Vagina (tissue), 2 donors: Measurements from ENCODE around the gene LUZP4. TPM values are rescaled to one million over a fixed set of nuclear protein-coding genes. Genes with fewer than 3 reads are reported as not detected.

Experiments used
- DNase-seq, 2 donors: peaks; one replicate each; pipeline ENCODE4 v3.0.0-alpha.2; 2017; ENCODE audit errors: extremely low spot score in 2 of 2
- H3K27ac ChIP-seq: fragments of 200-600 bp; sonication (generic); one replicate; pipeline ENCODE4 v1.5.1; 2019
- H3K27me3 ChIP-seq: fragments of 200-600 bp; sonication (generic); one replicate; pipeline ENCODE4 v1.5.1; 2019
- H3K36me3 ChIP-seq, 2 donors: fragments of 200-600 bp; sonication (generic); one replicate each; pipeline ENCODE4 v1.5.1; 2017 to 2019
- H3K4me1 ChIP-seq: fragments of 200-600 bp; sonication (generic); one replicate; pipeline ENCODE4 v1.5.1; 2019
- H3K4me3 ChIP-seq, 2 donors: fragments of 200-600 bp; sonication (generic); 1 replicate in 1 of 2; 2 replicates in 1 of 2; pipeline ENCODE4 v1.5.1; 2016 to 2019
- H3K9me3 ChIP-seq: fragments of 200-600 bp; sonication (generic); one replicate; pipeline ENCODE4 v1.5.1; 2019
- CTCF ChIP-seq, 3 experiments: fragments of 450-650 bp in 2 of 3; fragments of 200-600 bp in 1 of 3; sonication (generic) in 1 of 3; IDR thresholded peaks; one replicate each; pipeline ENCODE4 v1.5.1; 2017 to 2019; ENCODE audit warnings: antibody characterized with exemption in 3 of 3, mild to moderate bottlenecking in 2 of 3, moderate library complexity in 2 of 3
- POLR2A ChIP-seq, 2 donors: fragments of 450-650 bp; IDR thresholded peaks; one replicate each; pipeline ENCODE4 v1.6.1; 2017; ENCODE audit warnings: antibody characterized with exemption in 2 of 2, mild to moderate bottlenecking in 2 of 2, moderate library complexity in 2 of 2
- POLR2AphosphoS5 ChIP-seq, 2 donors: sonication (generic); formaldehyde crosslinking; IDR thresholded peaks; one replicate each; pipeline ENCODE4 v1.9.0; 2017; ENCODE audit warnings: antibody characterized with exemption in 2 of 2, mild to moderate bottlenecking in 2 of 2, low read depth in 1 of 2; ENCODE audit not compliant: insufficient read depth in 1 of 2
- intact Hi-C: fragments of 100-400 bp; cut with DNase I; formaldehyde crosslinking; loops from one replicate; pipeline ENCODE4 v1.15.1; 2023
- total RNA-seq: library from RNA; depleted of rRNA; stranded (reverse); fragments of >200 nt; gene quantifications from one replicate; pipeline ENCODE4 v1.2.3, GENCODE V29; 2016

The LUZP4 gene
- total RNA-seq, 1 donor from 2014 or later: not detected

GRCh38 chrX:115332832-115333231 is 43.3 kb downstream of the LUZP4 start:
- Histone ChIP-seq H3K4me3 (no peak overlapping the region), H3K9me3 (no peaks in the 10 kb centered on the region), H3K36me3 (no peaks in the 10 kb centered on the region), H3K27ac (no peak overlapping the region), H3K4me1 (peaks cover 10% of the 10 kb centered on the region), H3K27me3 (no peaks in the 10 kb centered on the region)
- TF ChIP-seq CTCF (IDR thresholded peaks at IDR 0.05): no peak
- TF ChIP-seq POLR2AphosphoS5 (IDR thresholded peaks at IDR 0.05; ENCODE audit: insufficient read depth in 1 of 2, low read depth in 1 of 2): no peak
- no peak for TF ChIP-seq POLR2A (IDR thresholded peaks at IDR 0.05)
- intact Hi-C loops: no loop called here
- DNase-seq: no peak

GRCh38 chrX:115333446-115333845 is 43.9 kb downstream of the LUZP4 start:
- Histone ChIP-seq H3K27ac (no peak overlapping the region), H3K9me3 (no peaks in the 10 kb centered on the region), H3K4me1 (peaks cover 12% of the 10 kb centered on the region), H3K27me3 (no peaks in the 10 kb centered on the region), H3K36me3 (no peaks in the 10 kb centered on the region), H3K4me3 (no peak overlapping the region)
- no peak for DNase-seq
- no peak for TF ChIP-seq CTCF (IDR thresholded peaks at IDR 0.05)
- intact Hi-C loops: no loop called here

- DNase-seq: no peak
- Histone ChIP-seq H3K27me3 (no peaks in the 10 kb centered on the region), H3K36me3 (no peaks in the 10 kb centered on the region), H3K27ac (no peak overlapping the region), H3K4me1 (peaks cover 12% of the 10 kb centered on the region), H3K4me3 (no peak overlapping the region), H3K9me3 (no peaks in the 10 kb centered on the region)
- intact Hi-C loops: no loop called here
- TF ChIP-seq POLR2AphosphoS5 (IDR thresholded peaks at IDR 0.05; ENCODE audit: insufficient read depth in 1 of 2, low read depth in 1 of 2) (peak in 1 of 2 donors; percentile 17), POLR2A (IDR thresholded peaks at IDR 0.05) (no peak)
These were observed 48.1 kb downstream of the LUZP4 start for GRCh38 chrX:115337491-115338144.

GRCh38 chrX:115339441-115340025 is 50.0 kb downstream of the LUZP4 start:
- no peak for TF ChIP-seq POLR2AphosphoS5 (IDR thresholded peaks at IDR 0.05; ENCODE audit: insufficient read depth in 1 of 2, low read depth in 1 of 2)
- no peak for TF ChIP-seq CTCF (IDR thresholded peaks at IDR 0.05)
- no peak for TF ChIP-seq POLR2A (IDR thresholded peaks at IDR 0.05)
- no peaks in the 10 kb centered on the region for H3K27me3 ChIP-seq
- H3K9me3 ChIP-seq: no peaks in the 10 kb centered on the region
- intact Hi-C loops: no loop called here
- peaks cover 12% of the 10 kb centered on the region for H3K4me1 ChIP-seq
- no peaks in the 10 kb centered on the region for H3K36me3 ChIP-seq
- DNase-seq: no peak
- H3K4me3 ChIP-seq: no peak overlapping the region
- no peak overlapping the region for H3K27ac ChIP-seq

- Histone ChIP-seq H3K27ac (no peak overlapping the region), H3K36me3 (no peaks in the 10 kb centered on the region), H3K9me3 (no peaks in the 10 kb centered on the region), H3K4me3 (no peak overlapping the region), H3K27me3 (no peaks in the 10 kb centered on the region), H3K4me1 (peaks cover 12% of the 10 kb centered on the region)
- no peak for TF ChIP-seq POLR2A (IDR thresholded peaks at IDR 0.05)
- TF ChIP-seq POLR2AphosphoS5 (IDR thresholded peaks at IDR 0.05; ENCODE audit: insufficient read depth in 1 of 2, low read depth in 1 of 2): no peak
- TF ChIP-seq CTCF (IDR thresholded peaks at IDR 0.05): no peak
- DNase-seq: no peak
- intact Hi-C loops: no loop called here
These were observed 51.9 kb downstream of the LUZP4 start for GRCh38 chrX:115341421-115341820.
